T-helper 1 cell treated with Interleukin-12 subunit alpha and Interleukin-12 subunit beta and Interleukin-4 antibody, amounts not matched to agents 30 ng/mL and 1 ng/mL, for 36 hours (primary cell): Measurements from ENCODE around the gene FREY1. TPM values are rescaled to one million over a fixed set of nuclear protein-coding genes. Genes with fewer than 3 reads are reported as not detected.

Experiments used
- intact Hi-C: fragments of 100-400 bp; cut with micrococcal nuclease; formaldehyde crosslinking; loops from one replicate; pipeline ENCODE4 v1.15.1; 2024
- total RNA-seq: library from RNA; stranded (reverse); gene quantifications from 2 replicates; pipeline ENCODE4 v1.2.3, GENCODE V29; 2022

FREY1 gene
- total RNA-seq, 1 donor from 2014 or later = 3.4 TPM

DNA sequence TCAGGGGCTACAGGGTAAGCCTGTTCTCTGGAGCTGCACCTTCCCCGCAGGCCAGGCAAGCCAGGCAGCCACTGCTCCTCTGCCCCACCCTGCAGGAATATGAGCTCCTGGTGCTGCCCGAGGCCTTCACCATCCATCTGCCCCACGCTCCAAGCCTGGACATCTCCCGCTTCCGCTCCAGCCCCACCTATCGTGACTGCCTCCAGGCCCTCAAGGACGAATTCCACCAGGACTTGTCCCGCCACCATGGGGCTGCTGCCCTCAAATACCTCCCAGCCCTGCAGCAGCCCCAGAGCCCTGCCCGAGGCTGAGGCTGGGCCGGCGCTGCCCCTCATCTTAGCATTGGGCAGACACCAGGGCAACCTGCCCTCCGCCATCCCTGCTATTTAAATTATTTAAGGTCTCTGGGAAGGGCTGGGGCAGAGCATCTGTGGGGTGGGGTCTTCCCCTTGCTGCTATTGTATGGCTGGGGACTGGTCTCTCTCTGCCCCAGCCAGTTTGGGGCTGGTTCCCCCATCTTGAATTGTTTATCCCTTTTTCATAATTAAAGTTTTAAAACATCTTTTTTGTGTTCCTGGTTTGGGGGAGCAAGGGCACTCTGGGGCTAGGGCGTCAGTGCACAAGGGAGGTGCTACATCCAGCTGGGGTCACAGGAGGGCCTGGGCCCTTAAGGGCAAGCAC is 21.6 kb upstream of the FREY1 start:
- intact Hi-C loops = no loop called here

- intact Hi-C loops = no loop called here
These were observed 20.8 kb upstream of the FREY1 start for GRCh38 chr11:45927684-45928413.

- intact Hi-C loops = no loop called here
These were observed 20.2 kb upstream of the FREY1 start for GRCh38 chr11:45927332-45927683.

GRCh38 chr11:45926536-45927331 is 19.7 kb upstream of the FREY1 start:
- intact Hi-C loops = no loop called here

DNA sequence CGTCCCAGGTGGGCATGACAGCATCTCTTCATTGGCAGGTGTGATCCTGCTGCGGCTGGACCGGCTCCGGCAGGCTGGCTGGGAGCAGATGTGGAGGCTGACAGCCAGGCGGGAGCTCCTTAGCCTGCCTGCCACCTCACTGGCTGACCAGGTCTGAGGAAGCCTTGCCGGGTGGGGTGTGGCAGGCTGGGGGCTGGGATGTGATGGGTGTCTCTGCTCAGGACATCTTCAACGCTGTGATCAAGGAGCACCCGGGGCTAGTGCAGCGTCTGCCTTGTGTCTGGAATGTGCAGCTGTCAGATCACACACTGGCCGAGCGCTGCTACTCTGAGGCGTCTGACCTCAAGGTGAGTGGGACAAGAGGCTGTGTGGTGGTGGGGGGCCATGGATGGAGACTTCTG is 18.9 kb upstream of the FREY1 start:
- intact Hi-C loops = no loop called here

- intact Hi-C loops = no loop called here
These were observed 18.5 kb upstream of the FREY1 start for GRCh38 chr11:45925550-45925949.

DNA sequence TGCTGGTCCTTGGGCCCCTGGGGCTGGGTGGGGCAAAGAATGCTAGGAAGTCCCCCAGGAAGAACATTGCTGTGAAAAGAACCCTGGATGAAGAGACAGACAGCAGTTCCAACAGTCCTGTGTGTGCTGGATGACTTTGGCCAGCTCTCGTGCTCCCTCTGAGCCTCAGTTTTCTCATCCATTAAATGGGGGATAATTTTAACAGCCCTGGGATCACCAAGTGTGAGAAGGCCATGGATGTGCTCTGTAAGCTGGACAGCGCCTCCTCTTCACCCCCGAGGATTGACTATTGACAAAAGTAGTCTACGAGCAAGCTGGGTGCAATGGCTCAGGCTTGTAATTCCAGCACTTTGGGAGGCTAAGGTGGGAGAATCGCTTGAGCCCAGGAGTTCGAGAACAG is 17.9 kb upstream of the FREY1 start:
- intact Hi-C loops = no loop called here

GRCh38 chr11:45924036-45924915 is 17.2 kb upstream of the FREY1 start:
- intact Hi-C loops = no loop called here

- intact Hi-C loops = no loop called here
These were observed 15.5 kb upstream of the FREY1 start, which contains the start of gene LARGE2 for GRCh38 chr11:45922425-45923082. TSS of gene LARGE2 (plus strand) at chr11:45922656. CDS start at chr11:45922883, 227 bp downstream.

DNA sequence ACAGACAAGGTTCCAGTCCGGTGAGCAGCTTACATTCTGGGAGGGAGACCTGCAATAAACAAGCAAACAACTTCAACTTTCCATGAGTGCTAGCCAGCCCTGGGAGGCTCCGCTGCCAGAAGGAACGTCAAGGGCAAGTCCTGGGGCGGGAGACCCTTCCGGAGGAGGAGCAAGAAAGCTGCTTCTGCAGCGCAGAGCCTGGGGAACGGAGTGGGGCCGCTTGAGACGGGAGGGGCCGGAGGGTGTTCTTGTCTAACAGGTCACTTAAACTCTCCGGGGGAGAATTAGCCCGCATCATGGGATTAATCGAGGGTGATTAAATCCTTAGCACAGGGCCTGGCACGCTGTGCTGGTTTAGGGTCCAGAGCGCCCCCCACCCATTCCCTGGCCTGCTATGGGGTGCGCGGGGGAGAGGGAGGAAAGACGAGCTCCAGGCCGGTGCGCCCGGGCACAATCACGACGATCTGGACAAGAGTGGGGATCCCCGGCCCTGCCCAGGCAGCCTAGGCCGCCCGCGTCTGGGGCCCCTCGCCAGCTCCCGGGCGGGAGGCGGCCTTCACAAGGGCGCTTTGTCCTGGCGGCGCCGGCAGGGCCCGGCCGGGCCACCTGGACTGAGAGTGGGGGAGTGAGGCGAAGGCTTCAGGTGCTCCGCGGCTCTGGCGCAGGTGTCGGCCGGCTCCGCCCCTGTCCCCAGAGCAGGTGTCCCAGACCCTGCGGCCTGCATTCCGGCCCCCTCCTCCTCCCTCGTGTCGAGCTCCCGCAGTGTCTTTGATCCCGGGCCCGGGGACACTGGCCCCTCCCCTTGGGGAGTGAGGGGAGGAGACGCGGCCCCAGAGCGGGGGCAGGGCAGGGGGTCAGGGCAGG is 14.7 kb upstream of the FREY1 start:
- intact Hi-C loops = no loop called here

- intact Hi-C loops = no loop called here
These were observed 13.7 kb upstream of the FREY1 start for GRCh38 chr11:45920531-45921477.

- intact Hi-C loops = loop anchor here (2.0 to 5.0 kb wide), 5 partner anchors 193 to 1722 kb away; partner anchors contain the start of genes CKAP5, MTCH2 and PRDM11
These were observed 12.9 kb upstream of the FREY1 start for GRCh38 chr11:45919806-45920530.

GRCh38 chr11:45918962-45919675 is 12.0 kb upstream of the FREY1 start:
- intact Hi-C loops = loop anchor here (1.0 to 5.0 kb wide), 18 partner anchors 20 to 1723 kb away; partner anchors contain the start of genes ARHGAP1, CKAP5, CRY2 and DDB2

DNA sequence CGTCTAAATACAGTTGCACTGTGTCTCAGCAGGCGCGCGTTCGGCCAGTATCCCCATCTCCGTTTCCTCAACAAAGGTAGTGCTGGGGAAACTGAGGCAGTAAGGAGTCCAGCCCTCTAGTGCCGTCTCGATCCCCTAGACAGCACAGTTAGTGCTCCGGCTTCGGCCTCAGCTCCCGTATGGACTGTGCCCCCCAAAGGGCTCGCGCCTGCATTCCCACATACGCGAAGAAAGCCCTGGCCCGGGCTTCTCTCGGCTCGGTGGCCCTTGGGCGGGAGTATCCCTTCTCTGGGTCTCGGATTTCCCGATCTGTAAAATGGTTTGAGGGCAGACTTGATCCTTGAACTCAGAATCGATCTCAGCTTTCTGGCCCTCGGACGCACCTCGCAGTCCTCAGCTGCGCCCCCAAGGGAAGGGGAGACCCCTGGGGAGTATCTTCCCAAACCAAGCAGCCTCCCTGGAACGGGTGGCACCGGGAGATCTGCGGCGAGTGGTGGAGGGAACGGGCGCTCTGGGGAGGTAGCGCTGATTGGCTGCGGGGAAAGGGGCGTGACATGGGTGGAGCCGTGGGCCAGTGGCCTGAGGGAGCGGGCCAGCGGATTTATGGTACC is 11.4 kb upstream of the FREY1 start:
- intact Hi-C loops = loop anchor here (1.0 to 5.0 kb wide), 18 partner anchors 19 to 1724 kb away; partner anchors contain the start of genes ARHGAP1, CKAP5, CRY2 and DDB2

DNA sequence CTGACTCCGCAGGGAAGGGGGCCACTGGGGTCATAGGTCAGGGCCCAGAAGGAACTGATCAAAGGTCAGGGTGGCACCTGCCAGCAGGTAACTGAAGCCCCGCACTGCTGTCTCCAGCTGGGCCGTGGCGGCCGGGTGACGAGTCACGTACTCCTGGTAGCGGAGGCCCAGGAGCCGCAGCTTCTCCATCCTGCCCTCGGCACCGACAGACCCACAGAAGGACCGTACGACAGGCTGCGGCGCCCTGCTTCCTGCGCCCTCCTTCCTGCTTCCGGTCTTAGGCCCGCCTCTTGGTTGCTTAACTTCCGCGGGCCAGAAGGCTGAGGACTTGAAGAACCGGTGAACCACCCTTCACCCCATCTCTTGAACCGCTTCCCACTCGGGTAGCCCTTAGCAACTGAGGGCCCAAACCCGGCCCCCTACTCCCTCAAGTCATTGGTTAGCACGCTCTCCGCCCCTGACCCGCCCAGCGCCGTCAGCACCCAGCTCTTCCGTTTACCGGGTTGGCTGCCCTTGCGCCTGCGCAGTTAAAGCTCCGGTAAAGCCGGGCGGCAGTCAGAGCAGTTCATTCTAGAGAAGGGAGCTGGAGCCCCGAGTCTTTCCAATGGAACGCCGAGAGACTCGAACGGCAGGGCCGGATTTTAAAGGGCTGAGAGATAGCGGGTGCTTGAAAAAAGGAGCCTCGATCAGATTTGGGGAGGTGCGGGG is 10.7 kb upstream of the FREY1 start, which contains the start of gene PEX16:
TSS of gene PEX16 (minus strand) at position 255 of the 708 bp plus-strand sequence. CDS start at position 189, 66 bp downstream.
- intact Hi-C loops = loop anchor here (1.0 to 5.0 kb wide), 19 partner anchors 18 to 1725 kb away; partner anchors contain the start of genes ARHGAP1, CKAP5, CRY2 and DDB2
